SK-N-SH (cell line): Measurements from ENCODE around the gene DCP1B.

Experiments
- CTCF ChIP-seq: fragments of 200-600 bp; sonication (generic); IDR thresholded peaks from 2 replicates; pipeline ENCODE4 v1.6.1; 2017; ENCODE audit warnings: antibody characterized with exemption, mild to moderate bottlenecking, moderate library complexity
- ELF1 ChIP-seq: IDR thresholded peaks from 2 replicates; pipeline ENCODE4 v1.4.0; 2012
- EP300 ChIP-seq, 2 experiments: IDR thresholded peaks; 2 replicates each; pipeline versions ENCODE4 v1.4.0 to v1.6.1; 2012; ENCODE audit warnings: borderline replicate concordance in 1 of 2, low read depth in 1 of 2, low read length in 1 of 2
- EZH2phosphoT487 ChIP-seq: fragments of 200-600 bp; sonication (generic); IDR thresholded peaks from 2 replicates; pipeline ENCODE4 v1.6.1; 2017; ENCODE audit warnings: low read depth, mixed run types, mild to moderate bottlenecking, antibody characterized with exemption, moderate library complexity, borderline replicate concordance
- POLR2AphosphoS5 ChIP-seq: IDR thresholded peaks from 2 replicates; pipeline ENCODE4 v1.6.1; 2012; ENCODE audit warnings: low read depth, low read length
- RXRA ChIP-seq: IDR thresholded peaks from 2 replicates; pipeline ENCODE4 v1.4.0; 2012; ENCODE audit warnings: low read depth, mild to moderate bottlenecking, borderline replicate concordance
- SMC3 ChIP-seq: IDR thresholded peaks from 2 replicates; pipeline ENCODE4 v1.6.1; 2012; ENCODE audit warnings: low read depth, low read length, improper control_type of control experiment
- TAF1 ChIP-seq: IDR thresholded peaks from 2 replicates; pipeline ENCODE4 v1.6.1; 2012; ENCODE audit warnings: low read depth, mild to moderate bottlenecking, low read length, moderate library complexity, borderline replicate concordance

- TF ChIP-seq CTCF (no peak), RXRA (no peak), EP300 (IDR thresholded peaks at IDR 0.05; ENCODE audit: borderline replicate concordance in 1 of 2, low read depth in 1 of 2, low read length in 1 of 2) (no peak), ELF1 (no peak), EZH2phosphoT487 (no peak), TAF1 (no peak), POLR2AphosphoS5 (no peak), SMC3 (no peak)
Observed at GRCh38 chr12:1928439-1929121, 75.7 kb downstream of the DCP1B start.
